ENCODE data around the gene ANKRD55. TPM values are rescaled to one million over a fixed set of nuclear protein-coding genes. Genes with fewer than 3 reads are reported as not detected.

Gene ANKRD55
- polyA plus RNA-seq, 1 of the 3 experiments (the other 2 are of a cell fraction), result not detected

- WGBS (ENCODE audit: low lambda C conversion rate), result 88% methylated on average over 3 of the region's 3 CpGs
- CTCF ChIA-PET, result no interaction called here
- POLR2A ChIA-PET, result no interaction called here
- no peaks in the 10 kb centered on the region for H3K36me3 ChIP-seq (replicated peaks in 1 of 2; ENCODE audit: control insufficient read depth in 1 of 2, insufficient read depth in 2 of 2, low read length in 1 of 2)
- no peak overlapping the region for H3K4me2 ChIP-seq
- H2AFZ ChIP-seq (ENCODE audit: low read depth), result peak overlapping the region; percentile 40; the same call in 1 of the 2 replicates
- H3K9me2 ChIP-seq, result no peaks in the 10 kb centered on the region
- peaks cover 0 to 10% of the 10 kb centered on the region in 2 experiments; a peak in 2 of 4 replicates for H3K4me1 ChIP-seq (ENCODE audit: control insufficient read depth in 1 of 2, insufficient read depth in 2 of 2, low read depth in 1 of 2, low read length in 1 of 2)
- H3K9me3 ChIP-seq, result no peaks in the 10 kb centered on the region
- H3K27me3 ChIP-seq (ENCODE audit: insufficient read depth), result no peaks in the 10 kb centered on the region
- H3K27ac ChIP-seq (ENCODE audit: low read depth in 2 of 2, low read length in 1 of 2), result peak overlapping the region in 1 of 2 experiments; percentile 5; a peak in 1 of 4 replicates
- TF ChIP-seq FOSL2 (IDR thresholded peaks at IDR 0.05; ENCODE audit: borderline replicate concordance, low read depth) (no peak), RAD21 (IDR thresholded peaks at IDR 0.05; ENCODE audit: low read length) (no peak), TAF1 (IDR thresholded peaks at IDR 0.05; ENCODE audit: borderline replicate concordance, low read depth, low read length) (no peak)
- H4K20me1 ChIP-seq (ENCODE audit: insufficient read depth), result no peaks in the 10 kb centered on the region
- peaks cover 8% of the 10 kb centered on the region for H3F3A ChIP-seq (replicated peaks; ENCODE audit: insufficient read depth)
- no peak overlapping the region for H3K4me3 ChIP-seq (ENCODE audit: low read depth in 2 of 2, low read length in 1 of 2)
- H3K79me2 ChIP-seq (ENCODE audit: insufficient read depth), result no peaks in the 10 kb centered on the region
- no peak for DNase-seq
- H3K9ac ChIP-seq, result no peak overlapping the region
These were observed 132.5 kb downstream of the ANKRD55 start for GRCh38 chr5:56100439-56101176.

GRCh38 chr5:56099346-56099745 lies 133.8 kb downstream of the ANKRD55 start:
- CTCF ChIA-PET, result no interaction called here
- Histone ChIP-seq H3K27ac (ENCODE audit: low read depth in 2 of 2, low read length in 1 of 2) (peak overlapping the region; percentile 42 to 60; a peak in 3 of 4 replicates), H3K4me2 (no peak overlapping the region)
- no peak for TF ChIP-seq TEAD4 (IDR thresholded peaks at IDR 0.05; ENCODE audit: borderline replicate concordance, insufficient read depth)
- TF ChIP-seq SMC3 (IDR thresholded peaks at IDR 0.05; ENCODE audit: low read depth, low read length), result no peak
- TF ChIP-seq FOXM1 (IDR thresholded peaks at IDR 0.05; ENCODE audit: low read depth), result no peak
- TF ChIP-seq MAX (IDR thresholded peaks at IDR 0.05; ENCODE audit: low read depth), result no peak
- TF ChIP-seq POLR2AphosphoS5 (IDR thresholded peaks at IDR 0.05; ENCODE audit: low read depth, low read length), result 0 out of 2 replicates have a peak, but pooled peaks have one; percentile 12
- TF ChIP-seq ZBTB33 (IDR thresholded peaks at IDR 0.05; ENCODE audit: borderline replicate concordance, low read depth), result no peak
- no peak for TF ChIP-seq EZH2phosphoT487 (IDR thresholded peaks at IDR 0.05; ENCODE audit: borderline replicate concordance, low read depth)
- no peak for TF ChIP-seq CTCF (IDR thresholded peaks at IDR 0.05)
- no peak for TF ChIP-seq ELF1 (IDR thresholded peaks at IDR 0.05)
- TF ChIP-seq GATA2 (CRISPR knock-in tag; IDR thresholded peaks at IDR 0.05), result no peak
- 0 out of 2 replicates have a peak, but pooled peaks have one; percentile 21 for TF ChIP-seq JUND (IDR thresholded peaks at IDR 0.05)
- TF ChIP-seq RFX5 (IDR thresholded peaks at IDR 0.05; ENCODE audit: low read length), result no peak
- peak; percentile 77 for TF ChIP-seq PBX3 (IDR thresholded peaks at IDR 0.05)
- TF ChIP-seq RAD21 (IDR thresholded peaks at IDR 0.05; ENCODE audit: low read length), result no peak
- TF ChIP-seq EP300 (IDR thresholded peaks at IDR 0.05; ENCODE audit: borderline replicate concordance in 1 of 2, low read depth in 1 of 2, low read length in 1 of 2), result peak in 1 of 2 experiments; percentile 80; a peak in 3 of 4 replicates
- TF ChIP-seq MEF2A (IDR thresholded peaks at IDR 0.05; ENCODE audit: borderline replicate concordance, low read depth), result no peak

More at GRCh38 chr5:56099346-56099745, 133.8 kb downstream of the ANKRD55 start:
- WGBS (ENCODE audit: low lambda C conversion rate), result 43% methylated on average over 2 of the region's 2 CpGs
- Histone ChIP-seq H3F3A (replicated peaks; ENCODE audit: insufficient read depth) (peaks cover 8% of the 10 kb centered on the region), H3K9ac (no peak overlapping the region), H4K20me1 (ENCODE audit: insufficient read depth) (no peaks in the 10 kb centered on the region), H2AFZ (ENCODE audit: low read depth) (no peak overlapping the region), H3K4me3 (ENCODE audit: low read depth in 2 of 2, low read length in 1 of 2) (no peak overlapping the region), H3K9me3 (no peaks in the 10 kb centered on the region), H3K36me3 (replicated peaks in 1 of 2; ENCODE audit: control insufficient read depth in 1 of 2, insufficient read depth in 2 of 2, low read length in 1 of 2) (no peaks in the 10 kb centered on the region), H3K27me3 (ENCODE audit: insufficient read depth) (no peaks in the 10 kb centered on the region), H3K79me2 (ENCODE audit: insufficient read depth) (no peaks in the 10 kb centered on the region), H3K9me2 (no peaks in the 10 kb centered on the region), H3K4me1 (ENCODE audit: control insufficient read depth in 1 of 2, insufficient read depth in 2 of 2, low read depth in 1 of 2, low read length in 1 of 2) (peaks cover 0 to 10% of the 10 kb centered on the region in 2 experiments; a peak in 2 of 4 replicates)
- DNase-seq, result peak; percentile 49
- POLR2A ChIA-PET, result no interaction called here
